Measurements from ENCODE around the gene HIGD2B.

- TF ChIP-seq CTCF (IDR thresholded peaks at IDR 0.05; ENCODE audit: low read depth, low read length) (no peak), POLR2A (IDR thresholded peaks at IDR 0.05; ENCODE audit: extremely low read depth, insufficient read length) (no peak)
Measured at GRCh38 chr15:72680931-72681330, 5.1 kb downstream of the HIGD2B start.

Measured in NB4 (cell line).